Lung (tissue), 12 donors: ENCODE data around the gene SV2B. TPM values are rescaled to one million over a fixed set of nuclear protein-coding genes. Genes with fewer than 3 reads are reported as not detected.

Experiments used
- ATAC-seq: fragments of 200-7000 bp; cut with Tn5 transposase; one replicate; pipeline ENCODE4 v1.9.1; 2020; ENCODE audit warnings: moderate number of reproducible peaks; ENCODE audit not compliant: insufficient read depth, low FRiP score
- DNase-seq, 3 donors: peaks; one replicate each; pipeline ENCODE4 v3.0.0-alpha.2; 2013 to 2017
- H3K27ac ChIP-seq, 2 donors: one replicate each; pipeline ENCODE4 v1.5.1; 2013; ENCODE audit warnings: mild to moderate bottlenecking in 2 of 2, moderate library complexity in 2 of 2, control low read depth in 1 of 2, inconsistent platforms in 1 of 2, low read depth in 1 of 2, low read length in 1 of 2
- H3K27me3 ChIP-seq, 3 donors: one replicate each; pipeline ENCODE4 v1.5.1; 2013; ENCODE audit warnings: low read length in 2 of 3; ENCODE audit not compliant: control insufficient read depth in 3 of 3, insufficient read depth in 3 of 3
- H3K36me3 ChIP-seq, 4 donors: one replicate each; pipeline ENCODE4 v1.5.1; 2013; ENCODE audit warnings: low read length in 4 of 4, mild to moderate bottlenecking in 1 of 4, moderate library complexity in 1 of 4; ENCODE audit not compliant: control insufficient read depth in 4 of 4, insufficient read depth in 4 of 4
- H3K4me1 ChIP-seq, 5 donors: one replicate each; pipeline ENCODE4 v1.5.1; 2013; ENCODE audit warnings: low read length in 5 of 5, mild to moderate bottlenecking in 2 of 5, moderate library complexity in 1 of 5; ENCODE audit not compliant: control insufficient read depth in 5 of 5, insufficient read depth in 5 of 5
- H3K4me3 ChIP-seq: one replicate; pipeline ENCODE4 v1.5.1; 2013; ENCODE audit warnings: mild to moderate bottlenecking, control low read depth, moderate library complexity
- H3K9ac ChIP-seq, 2 donors: one replicate each; pipeline ENCODE4 v1.5.1; 2013; ENCODE audit warnings: low read length in 2 of 2, control low read depth in 1 of 2; ENCODE audit not compliant: insufficient read depth in 1 of 2
- H3K9me3 ChIP-seq, 4 donors: one replicate each; pipeline ENCODE4 v1.5.1; 2013; ENCODE audit warnings: low read length in 3 of 4, mild to moderate bottlenecking in 1 of 4, moderate library complexity in 1 of 4; ENCODE audit not compliant: control insufficient read depth in 4 of 4, insufficient read depth in 3 of 4
- CTCF ChIP-seq: IDR thresholded peaks from 2 replicates; pipeline ENCODE4 v1.5.1; 2012; ENCODE audit warnings: mild to moderate bottlenecking; ENCODE audit errors: control extremely low read depth, extremely low read depth
- WGBS, 2 donors: extraction: QIAGEN DNeasy Blood & Tissue Kit; methylation state at CpG; one replicate each; pipeline ENCODE4 v1.1.7; 2013; 5-methylcytosine and 5-hydroxymethylcytosine counted together
- polyA plus RNA-seq, 2 donors: library from polyadenylated mRNA; stranded (reverse); fragments of 200-250 nt; gene quantifications; one replicate each; pipeline ENCODE4 v1.2.1, GENCODE V29; 2013
- total RNA-seq, 2 donors: library from RNA; depleted of rRNA in 1 of 2; stranded (reverse); fragments of >200 nt in 1 of 2; gene quantifications; one replicate each; pipeline ENCODE4 v1.2.1, GENCODE V29; 2014 to 2021
- donor health status: control.
- donor health status: control.
- donor health status: Bipolar disorder and iron deficiency.
- donor health status: healthy.
- donor health status: DM: yes; HTN: yes; CAD: no.

SV2B gene
- total and polyA plus RNA-seq, 4 donors, result 0.12 to 2.8 (median 0.90) TPM

GRCh38 chr15:91110407-91110806, 10.3 kb downstream of the SV2B start:
- H3K9ac ChIP-seq, result no peak overlapping the region
- ATAC-seq, result no peak
- 80 to 86% methylated on average over 11 of the region's 11 CpGs for WGBS, 2 donors

GRCh38 chr15:91113030-91113429, 13.0 kb downstream of the SV2B start:
- no peak for ATAC-seq
- DNase-seq, result no peak
- Histone ChIP-seq H3K27me3 (no peaks in the 10 kb centered on the region), H3K9me3 (peaks cover 0 to 3% (median 0%) of the 10 kb centered on the region in 4 donors), H3K36me3 (no peaks in the 10 kb centered on the region), H3K4me3 (no peak overlapping the region), H3K4me1 (peaks cover 0 to under 1% (median 0%) of the 10 kb centered on the region in 5 donors), H3K9ac (no peak overlapping the region), H3K27ac (no peak overlapping the region)
- no peak for TF ChIP-seq CTCF
- WGBS, 2 donors, result 64 to 75% methylated on average over 6 of the region's 6 CpGs

More at GRCh38 chr15:91110407-91110806, 10.3 kb downstream of the SV2B start:
- Histone ChIP-seq H3K4me3 (no peak overlapping the region), H3K36me3 (no peaks in the 10 kb centered on the region), H3K27me3 (no peaks in the 10 kb centered on the region), H3K27ac (no peak overlapping the region), H3K4me1 (no peaks in the 10 kb centered on the region), H3K9me3 (peaks cover 0 to 3% (median 0%) of the 10 kb centered on the region in 4 donors)
- DNase-seq, result no peak
- no peak for TF ChIP-seq CTCF

DNA sequence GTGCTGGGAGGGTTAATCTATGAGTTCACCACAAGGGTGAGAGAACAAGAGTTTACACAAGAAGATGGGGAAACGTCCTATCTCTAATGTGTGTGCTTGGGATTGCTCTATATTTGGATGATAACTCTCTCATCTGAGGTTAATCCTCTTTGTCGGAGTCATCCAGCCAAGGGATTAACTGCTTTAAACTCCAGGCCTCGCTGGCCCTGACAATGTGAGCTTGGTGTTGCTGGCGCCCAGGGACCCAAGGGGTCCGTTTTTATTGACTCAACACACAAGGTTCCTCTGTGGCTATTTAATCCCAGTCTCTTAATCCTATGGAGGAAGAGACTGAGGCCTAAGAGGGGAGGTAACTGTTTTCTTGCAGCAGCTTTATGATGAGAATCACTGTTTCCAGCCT, 14.2 kb downstream of the SV2B start:
- Histone ChIP-seq H3K9ac (no peak overlapping the region), H3K27ac (no peak overlapping the region), H3K4me1 (peaks cover 0 to 11% (median 0%) of the 10 kb centered on the region in 5 donors), H3K9me3 (peaks cover 0 to 3% (median 0%) of the 10 kb centered on the region in 4 donors), H3K27me3 (no peaks in the 10 kb centered on the region), H3K4me3 (no peak overlapping the region), H3K36me3 (no peaks in the 10 kb centered on the region)
- TF ChIP-seq CTCF, result no peak
- no peak for ATAC-seq
- 76 to 85% methylated on average over 5 of the region's 5 CpGs for WGBS, 2 donors
- DNase-seq, result no peak
